Stimulated activated naive CD8-positive, alpha-beta T cell treated with anti-CD3 and anti-CD28 coated beads, Interleukin-15, Interleukin-2, amounts not matched to agents 100 ng/mL and 50 ng/mL, for 24 hours (primary cell): ENCODE data around the gene DOCK10.
"Not testable (repeated sequence)": the region's sequence is repeated elsewhere in the genome, so short reads cannot be mapped to it uniquely, and the experiment has no call there.

Source experiments
- H3K27ac Mint-ChIP-seq: one replicate; pipeline ENCODE4 v1.8.0; 2021; ENCODE audit warnings: mild to moderate bottlenecking, mixed read lengths
- H3K27me3 Mint-ChIP-seq: one replicate; pipeline ENCODE4 v1.8.0; 2021; ENCODE audit warnings: mixed read lengths
- H3K36me3 Mint-ChIP-seq: one replicate; pipeline ENCODE4 v1.8.0; 2021; ENCODE audit warnings: low read depth, mixed read lengths
- H3K4me1 Mint-ChIP-seq: one replicate; pipeline ENCODE4 v1.8.0; 2021; ENCODE audit warnings: low read depth, mixed read lengths
- H3K4me3 Mint-ChIP-seq: one replicate; pipeline ENCODE4 v1.8.0; 2021; ENCODE audit warnings: mild to moderate bottlenecking, mixed read lengths
- H3K9me3 Mint-ChIP-seq: one replicate; pipeline ENCODE4 v1.8.0; 2021; ENCODE audit warnings: mixed read lengths

DOCK10 gene

DNA sequence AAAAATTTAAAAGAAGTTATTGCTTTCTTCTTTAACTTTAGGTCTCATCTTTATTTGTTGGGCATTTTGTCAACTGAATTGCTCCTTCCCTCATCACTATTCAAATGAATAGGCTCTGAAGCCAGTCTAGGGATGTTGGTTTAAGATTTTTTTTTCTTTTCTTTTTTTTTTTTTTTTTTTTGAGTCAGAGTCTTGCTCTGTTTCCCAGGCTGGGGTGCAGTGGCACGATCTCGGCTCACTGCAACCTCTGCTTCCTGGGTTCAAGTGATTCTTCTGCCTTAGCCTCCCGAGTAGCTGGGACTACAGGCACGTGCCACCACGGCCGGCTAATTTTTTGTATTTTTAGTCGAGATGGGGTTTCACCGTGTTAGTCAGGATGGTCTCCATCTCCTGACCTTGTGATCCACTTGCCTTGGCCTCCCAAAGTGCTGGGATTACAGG is 98.6 kb downstream of the DOCK10 start:
- Mint-ChIP-seq H3K27ac (peak overlapping the region; percentile 94), H3K4me1 (peaks cover 89% of the 10 kb centered on the region), H3K4me3 (peak overlapping the region; percentile 91), H3K36me3 (peaks cover 42% of the 10 kb centered on the region)
- H3K27me3 Mint-ChIP-seq, H3K9me3 Mint-ChIP-seq: not testable (repeated sequence)

DNA sequence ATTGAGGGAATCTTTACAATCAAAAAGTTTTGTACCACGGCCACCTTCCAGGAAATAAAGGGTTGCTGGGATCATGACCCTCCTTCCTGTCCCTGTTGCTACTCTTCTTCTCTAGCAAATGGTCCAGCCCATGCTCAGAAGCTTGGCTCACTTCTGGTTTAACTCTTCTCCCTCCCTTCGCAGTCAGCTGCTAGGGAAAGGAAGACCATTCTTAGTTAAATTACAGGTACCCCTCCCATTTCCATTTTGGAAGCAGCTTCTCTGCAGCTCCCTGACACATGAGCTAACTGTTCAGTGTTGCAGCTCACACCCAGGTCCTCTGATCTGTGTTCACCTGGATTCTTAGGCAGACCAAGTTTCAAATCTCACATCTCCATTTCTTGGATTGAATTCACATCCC is 100.3 kb downstream of the DOCK10 start:
- H3K9me3 Mint-ChIP-seq = no peaks in the 10 kb centered on the region
- peaks cover 89% of the 10 kb centered on the region for H3K4me1 Mint-ChIP-seq
- peak overlapping the region; percentile 91 for H3K4me3 Mint-ChIP-seq
- H3K36me3 Mint-ChIP-seq = peaks cover 46% of the 10 kb centered on the region
- H3K27me3 Mint-ChIP-seq = no peaks in the 10 kb centered on the region
- peak overlapping the region; percentile 91 for H3K27ac Mint-ChIP-seq

DNA sequence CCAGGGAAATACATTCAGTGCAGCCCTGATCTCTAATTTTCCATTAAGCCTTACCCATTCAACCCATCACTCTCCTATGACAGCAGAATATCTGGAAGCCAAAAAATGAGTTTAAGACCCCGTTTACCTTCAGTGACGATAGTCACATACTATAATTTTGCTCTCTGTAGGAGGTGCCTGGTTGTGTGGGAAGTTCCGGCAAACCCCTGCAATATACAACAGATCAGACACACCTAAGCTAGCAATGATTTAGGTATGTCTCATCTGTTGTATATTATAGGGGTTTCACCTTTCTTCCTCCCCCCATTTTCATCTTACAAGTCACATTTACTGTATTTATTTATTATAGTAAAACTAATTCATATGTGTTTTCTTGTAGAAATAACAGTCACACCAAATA is 101.7 kb downstream of the DOCK10 start:
- peak overlapping the region; percentile 92 for H3K27ac Mint-ChIP-seq
- H3K4me1 Mint-ChIP-seq = peaks cover 94% of the 10 kb centered on the region
- H3K36me3 Mint-ChIP-seq = peaks cover 44% of the 10 kb centered on the region
- H3K27me3 Mint-ChIP-seq = no peaks in the 10 kb centered on the region
- H3K9me3 Mint-ChIP-seq = no peaks in the 10 kb centered on the region
- H3K4me3 Mint-ChIP-seq = peak overlapping the region; percentile 76

DNA sequence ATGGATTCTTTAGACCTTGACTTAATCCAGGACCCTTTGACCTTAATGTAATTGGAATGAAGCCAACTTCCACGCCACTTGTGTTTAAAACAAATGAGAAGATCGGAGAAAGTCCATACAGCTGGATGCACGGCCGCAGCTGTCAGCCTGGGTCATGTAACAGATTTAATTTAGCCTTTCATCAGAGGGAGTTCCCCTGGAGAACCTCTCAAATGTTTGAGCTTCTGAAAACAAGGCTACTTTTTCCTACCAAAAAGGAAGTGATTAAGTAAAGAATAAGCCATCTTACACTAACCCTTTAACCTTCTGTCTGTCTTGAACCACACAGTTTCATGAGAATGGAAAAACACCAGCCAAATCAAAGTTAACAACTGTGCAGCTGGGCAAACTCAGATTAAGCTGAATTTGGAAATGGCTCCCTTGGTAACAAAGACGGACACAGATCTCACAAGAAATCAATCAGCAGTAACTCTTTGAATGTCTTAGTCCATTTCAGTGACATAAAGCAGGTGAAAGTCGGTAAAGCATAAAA is 103.6 kb downstream of the DOCK10 start:
- H3K4me3 Mint-ChIP-seq = peak overlapping the region; percentile 78
- peaks cover 98% of the 10 kb centered on the region for H3K4me1 Mint-ChIP-seq
- H3K27me3 Mint-ChIP-seq = no peaks in the 10 kb centered on the region
- peaks cover 38% of the 10 kb centered on the region for H3K36me3 Mint-ChIP-seq
- peak overlapping the region; percentile 92 for H3K27ac Mint-ChIP-seq
- H3K9me3 Mint-ChIP-seq = no peaks in the 10 kb centered on the region

DNA sequence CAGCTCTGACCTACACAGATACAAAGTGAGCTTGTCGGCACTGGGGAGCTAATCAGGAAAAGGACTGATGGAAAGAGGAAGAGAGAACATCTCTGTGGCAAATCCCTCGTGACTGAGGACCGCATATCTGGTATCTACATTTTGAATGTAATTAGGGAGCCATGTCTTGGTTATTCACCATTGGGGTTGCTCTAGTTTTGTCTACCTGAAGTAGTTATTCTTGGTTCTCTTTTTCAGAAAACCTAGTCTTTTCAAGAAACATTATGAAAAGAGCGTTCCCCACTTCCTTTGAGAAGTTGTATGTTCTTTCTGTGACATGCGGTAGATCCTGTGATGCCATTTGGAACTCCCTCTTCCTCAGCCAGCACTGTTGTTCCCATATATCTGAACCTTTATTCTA is 104.4 kb downstream of the DOCK10 start:
- Mint-ChIP-seq H3K36me3 (peaks cover 36% of the 10 kb centered on the region), H3K9me3 (no peaks in the 10 kb centered on the region), H3K4me3 (peak overlapping the region; percentile 78), H3K27ac (peak overlapping the region; percentile 92), H3K27me3 (no peaks in the 10 kb centered on the region), H3K4me1 (peaks cover 99% of the 10 kb centered on the region)

DNA sequence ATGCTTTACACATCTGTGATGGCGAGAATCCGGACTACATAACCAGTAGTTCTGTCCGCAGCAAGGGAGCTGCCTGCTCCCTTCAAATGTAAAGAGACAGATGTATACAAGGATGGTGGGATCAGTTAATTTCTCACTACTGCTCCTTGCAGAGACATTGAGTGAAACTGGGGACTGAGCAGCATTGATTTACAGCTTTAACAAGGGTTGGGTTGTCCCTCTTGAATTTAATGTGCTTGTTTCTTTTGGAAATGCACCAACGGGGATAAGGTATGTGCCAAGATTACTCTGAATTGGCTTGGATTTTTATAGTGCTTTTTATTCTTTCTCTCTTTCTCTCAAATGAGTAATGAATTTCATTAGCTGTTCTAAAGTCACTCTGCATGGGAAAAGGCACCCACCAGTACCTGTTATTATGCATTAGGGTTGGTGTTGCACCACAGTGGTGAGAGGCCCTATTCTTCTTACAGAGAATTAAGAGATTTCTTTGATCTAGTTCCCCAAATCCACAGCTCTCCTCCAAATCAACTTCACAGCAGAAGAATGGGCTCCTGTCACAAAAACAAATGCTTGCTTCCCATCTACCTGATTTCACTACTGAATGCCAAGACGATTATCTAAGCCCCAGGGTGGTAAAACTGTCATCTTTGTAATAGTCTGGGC is 107.6 kb downstream of the DOCK10 start:
- no peaks in the 10 kb centered on the region for H3K9me3 Mint-ChIP-seq
- peaks cover 44% of the 10 kb centered on the region for H3K36me3 Mint-ChIP-seq
- H3K4me1 Mint-ChIP-seq = peaks cover 99% of the 10 kb centered on the region
- H3K4me3 Mint-ChIP-seq = no peak overlapping the region
- H3K27me3 Mint-ChIP-seq = no peaks in the 10 kb centered on the region
- peak overlapping the region; percentile 79 for H3K27ac Mint-ChIP-seq

DNA sequence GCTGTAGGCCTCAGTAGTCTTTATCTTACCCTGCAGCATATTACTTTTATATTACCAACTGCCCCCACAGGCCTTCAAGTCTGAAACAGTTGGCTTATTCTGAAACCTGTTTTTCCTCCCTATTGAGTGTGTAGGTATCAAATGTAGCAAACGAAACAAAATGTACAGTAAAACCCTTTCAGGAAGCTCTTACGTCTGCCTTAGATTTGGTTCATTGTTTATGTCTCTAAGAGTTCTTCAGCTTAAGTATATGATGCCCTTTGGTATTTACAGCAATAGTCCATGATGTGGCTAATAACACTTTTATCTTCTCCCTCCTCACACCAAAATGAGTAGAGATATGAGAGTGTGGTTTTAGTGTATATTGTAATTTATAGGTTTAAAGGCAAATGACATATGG is 108.8 kb downstream of the DOCK10 start:
- Mint-ChIP-seq H3K4me3 (peak overlapping the region; percentile 21), H3K4me1 (peaks cover 99% of the 10 kb centered on the region), H3K36me3 (peaks cover 56% of the 10 kb centered on the region), H3K27ac (peak overlapping the region; percentile 69), H3K27me3 (no peaks in the 10 kb centered on the region), H3K9me3 (no peaks in the 10 kb centered on the region)

DNA sequence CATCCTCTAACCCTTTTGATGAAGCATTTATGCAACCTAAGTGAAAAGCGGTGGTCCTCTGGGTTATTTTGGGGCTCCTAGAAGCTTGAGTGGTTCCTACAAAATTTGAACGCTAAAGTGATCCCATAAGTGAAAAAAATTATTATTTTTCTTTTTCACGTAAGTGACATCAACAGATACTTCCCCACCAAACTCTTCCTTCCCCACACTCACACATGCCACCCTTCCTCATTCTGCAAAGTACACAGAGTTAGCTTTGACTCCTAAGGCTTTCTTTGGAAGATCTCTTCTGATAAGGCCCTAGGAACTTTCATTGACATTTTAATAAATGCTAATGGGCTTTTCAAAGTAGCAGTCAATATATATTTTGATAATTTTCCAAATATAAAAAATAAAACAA is 109.7 kb downstream of the DOCK10 start:
- no peaks in the 10 kb centered on the region for H3K27me3 Mint-ChIP-seq
- H3K4me1 Mint-ChIP-seq = peaks cover 99% of the 10 kb centered on the region
- peaks cover 61% of the 10 kb centered on the region for H3K36me3 Mint-ChIP-seq
- no peaks in the 10 kb centered on the region for H3K9me3 Mint-ChIP-seq
- peak overlapping the region; percentile 99 for H3K27ac Mint-ChIP-seq
- no peak overlapping the region for H3K4me3 Mint-ChIP-seq

DNA sequence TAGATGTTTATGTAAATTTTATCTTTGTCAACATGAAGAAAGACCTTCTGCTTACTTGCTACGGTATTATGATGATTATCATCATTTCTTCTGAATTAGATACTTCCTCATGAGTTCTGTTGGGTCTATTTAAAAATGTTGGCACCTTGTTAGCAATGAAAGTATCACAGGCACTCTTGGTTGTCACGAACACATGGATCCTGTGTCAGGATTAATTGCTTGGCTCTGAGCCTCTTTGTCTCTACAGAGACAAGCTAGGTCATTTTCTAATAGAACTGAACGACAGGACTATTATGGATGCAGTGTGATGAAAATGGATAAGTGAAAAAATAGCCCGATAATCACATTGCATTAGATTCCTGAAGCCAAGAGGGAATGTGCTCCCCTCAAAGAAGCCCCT is 110.3 kb downstream of the DOCK10 start:
- Mint-ChIP-seq H3K9me3 (no peaks in the 10 kb centered on the region), H3K4me1 (peaks cover 99% of the 10 kb centered on the region), H3K27me3 (no peaks in the 10 kb centered on the region), H3K36me3 (peaks cover 65% of the 10 kb centered on the region), H3K27ac (peak overlapping the region; percentile 99), H3K4me3 (peak overlapping the region; percentile 21)

DNA sequence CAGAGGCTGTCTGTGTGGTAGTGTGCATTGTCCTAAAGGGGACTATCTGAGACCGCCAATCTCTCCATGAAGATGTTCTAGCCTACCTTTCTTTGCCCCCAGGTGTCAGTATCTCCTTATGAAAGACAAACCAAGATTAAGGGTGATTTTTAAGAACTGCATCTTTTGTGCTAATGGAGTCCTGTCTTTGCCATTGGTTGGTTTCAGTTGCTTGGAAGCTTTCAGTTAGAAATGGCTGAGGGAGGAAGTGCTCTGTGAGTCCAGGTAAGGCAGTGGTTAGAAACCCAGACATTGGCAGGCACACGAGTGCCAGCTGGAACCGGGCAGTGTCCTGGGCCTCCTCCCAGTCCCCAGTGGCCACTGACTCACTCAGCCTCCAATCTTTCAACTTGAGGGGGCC is 111.3 kb downstream of the DOCK10 start:
- Mint-ChIP-seq H3K36me3 (peaks cover 71% of the 10 kb centered on the region), H3K4me1 (peaks cover 100% of the 10 kb centered on the region), H3K9me3 (no peaks in the 10 kb centered on the region), H3K27ac (peak overlapping the region; percentile 99), H3K27me3 (no peaks in the 10 kb centered on the region), H3K4me3 (peak overlapping the region; percentile 71)

DNA sequence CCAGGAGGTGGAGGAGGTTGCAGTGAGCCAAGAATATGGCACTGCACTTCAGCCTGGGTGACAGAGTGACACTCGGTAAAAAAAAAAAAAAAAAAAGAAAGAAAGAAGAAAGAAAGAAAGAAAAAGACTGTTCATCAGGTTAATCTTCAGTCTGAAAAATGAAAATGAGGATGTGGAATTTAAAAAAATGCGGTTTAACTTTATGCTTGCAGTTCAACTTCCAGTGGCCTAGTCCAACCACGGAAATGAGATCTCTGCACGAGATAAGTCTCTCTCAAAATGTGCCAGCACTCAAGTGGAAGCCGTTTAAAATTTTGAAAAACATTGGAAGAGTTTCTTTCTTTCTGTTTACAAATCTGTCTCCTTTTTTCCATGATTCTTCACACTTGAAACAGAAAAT is 112.1 kb downstream of the DOCK10 start:
- Mint-ChIP-seq H3K27me3 (no peaks in the 10 kb centered on the region), H3K27ac (peak overlapping the region; percentile 99), H3K4me3 (peak overlapping the region; percentile 71), H3K36me3 (peaks cover 76% of the 10 kb centered on the region), H3K9me3 (no peaks in the 10 kb centered on the region), H3K4me1 (peaks cover 100% of the 10 kb centered on the region)

DNA sequence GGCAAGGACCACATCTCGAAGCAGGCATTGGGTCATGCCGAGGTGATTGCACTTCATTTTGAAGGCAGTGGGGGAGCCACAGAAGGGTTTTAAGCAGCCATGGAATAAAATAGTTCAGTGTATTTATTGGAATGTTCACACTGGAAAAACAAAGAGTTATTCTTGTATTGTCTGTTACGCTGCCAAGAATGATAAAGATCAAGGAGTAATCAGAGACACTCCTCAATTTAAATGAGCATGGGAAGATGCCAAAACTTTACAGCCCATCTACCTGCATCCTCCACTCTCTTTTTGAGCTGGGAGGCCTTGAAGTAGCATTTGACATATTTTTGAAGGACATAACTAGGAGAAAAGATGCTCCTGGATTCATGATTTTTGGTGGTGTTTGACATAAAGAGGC is 112.8 kb downstream of the DOCK10 start:
- no peaks in the 10 kb centered on the region for H3K27me3 Mint-ChIP-seq
- H3K27ac Mint-ChIP-seq = peak overlapping the region; percentile 99
- H3K36me3 Mint-ChIP-seq = peaks cover 76% of the 10 kb centered on the region
- peak overlapping the region; percentile 21 for H3K4me3 Mint-ChIP-seq
- peaks cover 100% of the 10 kb centered on the region for H3K4me1 Mint-ChIP-seq
- no peaks in the 10 kb centered on the region for H3K9me3 Mint-ChIP-seq

DNA sequence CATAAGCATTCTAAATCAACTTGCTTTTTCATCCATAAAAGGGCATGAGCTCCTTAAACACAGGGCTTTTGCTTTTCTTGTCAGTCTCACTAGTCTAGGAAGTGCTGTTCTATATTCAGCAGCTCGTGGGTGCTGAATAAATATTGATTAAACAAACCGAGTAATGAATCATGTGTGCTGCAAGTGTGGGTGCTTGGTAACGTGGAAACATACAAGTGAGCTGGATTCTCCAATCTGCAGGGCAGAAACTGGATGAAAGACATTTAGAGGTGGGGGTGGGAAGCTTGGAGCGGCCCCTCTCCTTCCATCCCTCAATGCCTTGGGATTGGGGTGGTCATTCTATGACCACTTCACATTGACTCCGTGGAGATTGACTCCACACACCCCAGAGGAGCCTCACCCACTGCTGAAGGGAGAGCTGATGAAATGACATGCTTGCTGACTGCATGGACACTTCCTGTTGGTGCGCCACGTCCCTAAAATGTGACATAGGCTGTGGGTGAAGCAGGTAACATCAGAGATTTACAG is 114.6 kb downstream of the DOCK10 start:
- Mint-ChIP-seq H3K9me3 (no peaks in the 10 kb centered on the region), H3K36me3 (peaks cover 86% of the 10 kb centered on the region), H3K4me3 (peak overlapping the region; percentile 77), H3K27me3 (no peaks in the 10 kb centered on the region), H3K4me1 (peaks cover 100% of the 10 kb centered on the region), H3K27ac (peak overlapping the region; percentile 99)

DNA sequence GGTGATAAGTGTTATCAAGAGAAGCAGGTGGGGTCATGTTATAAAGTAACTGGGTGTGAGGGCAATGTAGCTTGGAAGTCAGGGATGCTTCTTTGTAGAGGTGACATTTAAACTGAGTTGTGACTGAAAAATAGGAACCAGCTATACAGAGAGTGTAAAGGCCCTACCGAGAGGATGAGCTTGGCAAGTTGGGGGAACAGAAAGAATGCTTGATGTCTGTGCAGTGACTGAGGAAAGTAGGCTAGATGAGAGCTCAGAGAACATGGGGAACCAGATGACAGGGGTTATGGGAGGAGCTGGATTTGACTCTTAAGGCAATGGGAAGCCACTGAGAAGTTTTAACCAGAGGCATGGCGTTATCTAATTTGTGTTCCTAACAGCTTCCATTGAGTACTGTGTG is 115.3 kb downstream of the DOCK10 start:
- Mint-ChIP-seq H3K4me3 (peak overlapping the region; percentile 77), H3K27ac (peak overlapping the region; percentile 99), H3K27me3 (no peaks in the 10 kb centered on the region)

DNA sequence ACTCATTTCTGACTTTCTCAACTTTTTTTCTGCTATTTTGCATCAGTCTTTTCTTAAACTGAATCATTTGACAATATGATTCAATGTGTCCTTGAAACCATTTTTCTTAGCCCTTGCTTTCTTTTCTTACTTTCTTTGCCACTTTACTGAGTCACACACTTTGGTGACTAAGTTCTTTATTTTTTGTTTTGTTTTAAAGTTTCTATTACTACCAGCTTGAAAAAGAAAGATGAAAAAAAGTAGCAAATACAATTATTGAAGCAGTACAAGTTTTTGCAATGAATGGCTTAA is 116.5 kb downstream of the DOCK10 start:
- Mint-ChIP-seq H3K36me3 (peaks cover 80% of the 10 kb centered on the region), H3K27ac (peak overlapping the region; percentile 99), H3K27me3 (no peaks in the 10 kb centered on the region), H3K4me3 (peak overlapping the region; percentile 77), H3K4me1 (peaks cover 93% of the 10 kb centered on the region), H3K9me3 (no peaks in the 10 kb centered on the region)

More for the DNA sequence above, 115.3 kb downstream of the DOCK10 start:
- peaks cover 100% of the 10 kb centered on the region for H3K4me1 Mint-ChIP-seq
- peaks cover 91% of the 10 kb centered on the region for H3K36me3 Mint-ChIP-seq
- H3K9me3 Mint-ChIP-seq = no peaks in the 10 kb centered on the region
